ENCODE measurements around the gene ACTC1.
"Not testable (repeated sequence)": the region's sequence is repeated elsewhere in the genome, so short reads cannot be mapped to it uniquely, and the experiment has no call there.

ACTC1 gene

DNA sequence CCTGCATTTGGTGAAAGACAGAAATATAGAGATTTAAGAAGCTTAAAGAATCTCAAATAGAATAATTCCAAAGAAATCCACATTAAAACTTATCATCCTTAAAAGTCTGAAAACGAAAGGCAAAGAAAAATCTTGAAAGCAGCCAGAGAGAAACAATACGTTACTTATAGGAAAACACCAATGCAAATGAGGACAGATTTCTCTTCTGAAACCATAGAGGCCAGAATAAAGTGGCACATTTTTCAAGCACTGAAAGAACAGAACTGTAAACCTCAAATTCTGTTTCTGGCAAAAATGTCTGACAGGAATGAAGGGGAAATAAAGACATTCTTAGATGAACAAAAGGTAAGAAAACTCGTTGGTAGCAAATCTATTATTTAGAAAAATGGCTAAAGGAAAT lies 13.8 kb upstream of the ACTC1 start:
- DNase-seq (ENCODE audit: low read depth), result peak; percentile 26
- TF ChIP-seq, protein P1, sequence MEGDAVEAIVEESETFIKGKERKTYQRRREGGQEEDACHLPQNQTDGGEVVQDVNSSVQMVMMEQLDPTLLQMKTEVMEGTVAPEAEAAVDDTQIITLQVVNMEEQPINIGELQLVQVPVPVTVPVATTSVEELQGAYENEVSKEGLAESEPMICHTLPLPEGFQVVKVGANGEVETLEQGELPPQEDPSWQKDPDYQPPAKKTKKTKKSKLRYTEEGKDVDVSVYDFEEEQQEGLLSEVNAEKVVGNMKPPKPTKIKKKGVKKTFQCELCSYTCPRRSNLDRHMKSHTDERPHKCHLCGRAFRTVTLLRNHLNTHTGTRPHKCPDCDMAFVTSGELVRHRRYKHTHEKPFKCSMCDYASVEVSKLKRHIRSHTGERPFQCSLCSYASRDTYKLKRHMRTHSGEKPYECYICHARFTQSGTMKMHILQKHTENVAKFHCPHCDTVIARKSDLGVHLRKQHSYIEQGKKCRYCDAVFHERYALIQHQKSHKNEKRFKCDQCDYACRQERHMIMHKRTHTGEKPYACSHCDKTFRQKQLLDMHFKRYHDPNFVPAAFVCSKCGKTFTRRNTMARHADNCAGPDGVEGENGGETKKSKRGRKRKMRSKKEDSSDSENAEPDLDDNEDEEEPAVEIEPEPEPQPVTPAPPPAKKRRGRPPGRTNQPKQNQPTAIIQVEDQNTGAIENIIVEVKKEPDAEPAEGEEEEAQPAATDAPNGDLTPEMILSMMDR (IDR thresholded peaks at IDR 0.05; ENCODE audit: insufficient read depth, low read depth, low read length, missing control alignments), result no peak
- no peak overlapping the region for H3K4me3 ChIP-seq (ENCODE audit: low read depth, low read length)

DNA sequence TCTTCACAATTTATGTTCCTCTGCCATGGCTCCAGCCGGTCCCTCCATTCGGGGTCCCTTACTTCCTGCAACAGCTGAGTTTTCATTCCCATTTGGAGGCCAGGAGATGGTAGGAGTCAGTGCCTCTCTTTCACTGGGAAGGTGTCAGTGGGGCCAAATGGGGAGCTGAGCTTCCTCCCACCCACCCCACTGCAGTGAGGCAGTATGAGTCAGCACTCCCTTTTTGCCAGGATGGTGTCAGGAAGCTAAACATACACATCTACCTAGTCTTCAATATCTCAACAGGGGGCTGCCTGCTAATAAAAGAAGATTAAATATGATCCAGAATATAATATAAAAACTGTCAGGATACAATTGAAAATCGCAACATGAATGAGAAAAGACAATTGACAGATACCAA lies 12.7 kb upstream of the ACTC1 start:
- no peak for DNase-seq (ENCODE audit: low read depth)
- H3K4me3 ChIP-seq (ENCODE audit: low read depth, low read length), result no peak overlapping the region
- TF ChIP-seq, protein P1 (IDR thresholded peaks at IDR 0.05; ENCODE audit: insufficient read depth, low read depth, low read length, missing control alignments), result no peak

DNA sequence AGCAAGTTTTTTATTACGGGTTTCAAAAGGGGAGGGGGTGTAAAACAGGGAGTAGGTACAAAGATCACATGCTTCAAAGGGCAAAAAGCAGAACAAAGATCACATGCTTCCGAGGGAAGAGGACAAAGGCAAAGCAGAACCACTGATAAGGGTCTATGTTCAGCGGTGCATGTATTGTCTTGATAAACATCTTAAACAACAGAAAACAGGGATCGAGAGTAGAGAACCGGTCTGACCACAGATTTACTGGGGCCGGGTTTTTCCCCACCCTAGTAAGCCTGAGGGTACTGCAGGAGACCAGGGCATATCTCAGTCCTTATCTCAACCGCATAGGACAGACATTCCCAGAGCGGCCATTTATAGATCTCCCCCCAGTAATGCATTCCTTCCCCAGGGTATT lies 11.9 kb upstream of the ACTC1 start:
- not testable (repeated sequence) for H3K4me3 ChIP-seq (ENCODE audit: low read depth, low read length); DNase-seq (ENCODE audit: low read depth)

DNA sequence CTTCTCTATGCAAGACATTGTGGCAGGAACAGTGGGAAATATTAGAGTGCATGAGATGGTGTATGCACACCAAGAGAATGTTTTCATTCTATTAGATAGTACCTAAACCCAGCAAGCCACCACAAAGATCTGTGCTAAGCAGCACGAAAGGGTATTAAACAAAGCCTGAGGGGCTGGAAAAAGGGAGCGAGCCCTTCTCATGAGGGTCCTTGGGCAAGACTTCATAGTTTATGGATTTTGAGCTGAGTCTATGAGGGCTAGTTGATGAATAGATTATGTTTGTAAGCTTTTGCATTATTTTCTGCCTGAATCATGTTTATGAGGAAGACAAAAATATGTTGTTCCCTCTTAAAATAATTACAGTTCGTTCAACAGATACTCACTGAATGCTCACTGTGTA lies 9.4 kb upstream of the ACTC1 start:
- TF ChIP-seq, protein P1 (IDR thresholded peaks at IDR 0.05; ENCODE audit: insufficient read depth, low read depth, low read length, missing control alignments), result no peak
- DNase-seq (ENCODE audit: low read depth), result no peak

DNA sequence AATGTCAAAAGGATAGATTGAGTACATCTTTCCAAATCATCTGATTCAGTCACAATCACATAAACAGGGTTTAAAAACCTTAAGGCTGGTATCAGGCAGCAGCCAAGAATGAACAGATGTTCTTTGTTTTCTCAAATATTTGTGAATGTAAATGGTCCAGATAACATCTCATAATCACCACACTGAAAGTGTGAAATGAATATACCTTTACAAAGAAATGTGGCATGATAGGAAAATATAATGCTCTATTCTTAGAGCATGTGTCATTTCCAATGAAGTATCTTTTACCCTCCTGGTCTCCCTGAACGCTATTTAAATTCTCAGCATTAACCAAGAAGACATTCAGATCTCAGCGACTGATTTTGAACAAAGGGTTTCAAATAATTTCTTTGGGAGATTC lies 8.8 kb upstream of the ACTC1 start:
- H3K4me3 ChIP-seq (ENCODE audit: low read depth, low read length), result no peak overlapping the region
- no peak for DNase-seq (ENCODE audit: low read depth)

More for the DNA sequence above, 9.4 kb upstream of the ACTC1 start:
- no peak overlapping the region for H3K4me3 ChIP-seq (ENCODE audit: low read depth, low read length)

DNA sequence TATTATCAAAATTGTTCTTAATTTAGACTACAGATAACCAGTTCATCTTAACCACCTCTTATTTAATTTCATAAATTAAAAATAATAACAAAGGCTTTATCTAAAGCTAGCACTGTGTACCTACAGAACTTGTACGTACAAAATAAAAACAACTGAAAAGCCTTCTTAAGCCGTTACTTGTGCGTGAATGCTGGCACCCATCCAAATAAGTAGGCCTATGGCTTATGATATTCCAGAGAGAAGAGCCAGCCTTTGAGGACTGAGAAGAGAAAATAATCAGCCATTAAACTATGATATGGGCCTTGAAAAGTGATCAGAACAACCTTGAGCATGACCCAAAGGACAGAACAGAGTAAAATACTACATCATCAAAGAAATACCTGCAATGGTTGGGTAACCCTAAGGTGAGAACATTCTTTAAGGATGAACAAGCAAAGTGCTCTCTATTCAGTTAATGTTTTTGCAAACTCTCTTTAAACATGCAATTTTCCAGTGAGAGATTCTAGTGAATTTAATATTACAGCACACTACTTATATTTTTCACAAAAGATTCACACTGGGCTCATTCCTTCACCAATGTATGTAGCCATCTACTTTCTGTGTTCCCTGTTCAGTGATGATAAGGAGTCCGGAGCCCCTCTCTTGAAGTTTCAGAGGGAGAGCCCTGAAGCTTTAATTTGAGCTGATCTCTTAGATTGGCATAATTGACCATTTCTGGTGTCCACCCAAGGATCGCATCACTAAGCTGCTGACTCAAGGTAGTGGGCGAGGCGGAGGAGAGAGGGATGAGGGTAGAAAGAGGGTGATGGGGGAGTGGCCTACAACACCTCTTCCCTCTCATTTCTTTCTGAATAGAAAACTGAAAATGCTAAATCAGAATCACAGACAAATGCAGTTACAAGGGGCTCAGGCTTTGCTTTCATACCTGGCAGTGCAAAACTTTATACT lies 7.7 kb upstream of the ACTC1 start:
- TF ChIP-seq, protein P1 (IDR thresholded peaks at IDR 0.05; ENCODE audit: insufficient read depth, low read depth, low read length, missing control alignments), result no peak
- DNase-seq (ENCODE audit: low read depth), result no peak
- H3K4me3 ChIP-seq (ENCODE audit: low read depth, low read length), result no peak overlapping the region

More for the DNA sequence above, 8.8 kb upstream of the ACTC1 start:
- TF ChIP-seq, protein P1 (IDR thresholded peaks at IDR 0.05; ENCODE audit: insufficient read depth, low read depth, low read length, missing control alignments), result no peak

DNA sequence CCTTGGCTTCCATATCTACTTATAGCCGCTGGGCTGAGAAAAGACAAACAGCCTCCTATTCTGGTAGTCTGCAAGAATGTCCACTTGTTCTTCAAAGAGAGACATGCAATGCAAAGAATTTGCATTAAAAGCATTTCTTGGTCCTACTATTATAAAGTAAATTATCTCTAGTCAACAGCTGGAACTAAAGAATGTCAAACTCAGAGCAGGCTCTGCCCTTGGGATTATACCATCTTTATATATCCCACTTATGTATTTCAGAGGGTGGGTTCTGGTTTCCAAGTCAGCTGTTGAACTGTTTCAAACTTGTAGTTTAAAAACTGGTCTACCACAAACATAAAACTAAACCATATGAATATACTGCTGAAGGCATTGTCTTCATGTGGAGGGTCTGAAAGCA lies 7.0 kb upstream of the ACTC1 start:
- H3K4me3 ChIP-seq (ENCODE audit: low read depth, low read length), result no peak overlapping the region
- no peak for DNase-seq (ENCODE audit: low read depth)
- TF ChIP-seq, protein P1 (IDR thresholded peaks at IDR 0.05; ENCODE audit: insufficient read depth, low read depth, low read length, missing control alignments), result no peak
